HG03159 (cell line): Measurements from ENCODE around the gene PDE4D.

Experiments
- ATAC-seq: cut with Tn5 transposase; IDR thresholded peaks from one replicate; pipeline ENCODE4 v1.9.1; 2021; ENCODE audit warnings: mild to moderate bottlenecking, moderate library complexity; ENCODE audit not compliant: unreplicated experiment

PDE4D gene

DNA sequence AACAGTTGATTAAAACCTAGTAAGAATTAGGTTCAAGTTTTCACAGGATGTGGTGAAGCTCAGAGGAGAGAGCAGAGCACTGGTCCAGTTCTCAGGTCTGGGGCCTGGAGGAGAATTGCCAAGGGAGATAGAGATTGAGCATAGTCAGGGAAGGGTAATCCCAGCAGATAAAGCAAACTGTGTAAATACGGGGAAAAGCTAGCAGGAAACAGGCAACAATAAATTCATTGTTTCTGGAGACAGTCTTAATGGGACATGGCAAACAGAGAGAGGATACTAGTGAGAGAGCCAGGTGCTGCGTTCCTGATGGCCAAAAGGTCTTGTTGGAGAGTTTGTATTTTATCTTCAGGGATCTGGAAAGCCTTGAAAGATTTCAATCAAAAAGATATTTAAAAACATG lies 333.0 kb downstream of the PDE4D start:
- ATAC-seq = no peak

- ATAC-seq = no peak
Measured at GRCh38 chr5:59559847-59560246, 333.7 kb downstream of the PDE4D start.

- ATAC-seq = no peak
Measured at GRCh38 chr5:59559323-59559722, 334.2 kb downstream of the PDE4D start.

DNA sequence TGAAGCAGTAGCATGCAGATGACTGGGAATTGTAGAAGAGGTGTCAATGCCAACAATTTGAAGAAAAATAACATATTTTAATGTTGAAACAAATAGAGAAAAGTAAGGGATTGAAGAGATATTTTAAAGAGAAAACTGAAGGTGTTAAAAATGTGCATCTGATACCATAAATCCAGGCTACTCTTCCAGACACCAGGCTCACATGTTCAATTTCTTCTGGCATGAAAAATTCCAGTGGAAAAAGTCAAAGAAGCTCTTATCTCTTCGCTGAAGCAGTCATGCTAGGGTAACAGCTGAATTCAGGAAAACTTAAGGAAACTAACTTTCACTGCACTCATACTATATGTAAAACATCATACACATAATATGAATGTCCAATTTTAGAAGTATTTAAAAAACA lies 335.0 kb downstream of the PDE4D start:
- ATAC-seq = no peak

GRCh38 chr5:59557572-59557971 lies 336.0 kb downstream of the PDE4D start:
- ATAC-seq = no peak

- ATAC-seq = no peak
Measured at GRCh38 chr5:59555596-59555995, 337.9 kb downstream of the PDE4D start.

DNA sequence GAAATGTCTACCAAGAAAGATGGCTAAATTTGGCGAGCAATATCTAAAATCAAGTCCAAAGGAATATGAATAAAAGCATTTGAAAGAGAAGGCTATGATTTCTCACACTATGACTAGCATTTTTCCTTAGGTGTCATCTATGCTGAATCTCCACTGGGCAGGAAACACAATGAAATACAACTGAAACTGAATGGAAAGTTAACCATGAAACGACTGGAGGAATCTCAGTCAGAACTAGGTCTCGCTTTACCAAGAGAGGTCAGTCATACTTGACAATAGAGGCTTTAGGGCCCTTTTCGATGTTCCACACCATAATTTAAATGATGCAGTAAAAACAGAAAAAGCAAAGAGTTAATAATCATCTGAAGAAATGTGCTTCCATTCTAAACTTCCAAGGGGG lies 339.0 kb downstream of the PDE4D start:
- ATAC-seq = no peak

- no peak for ATAC-seq
Measured at GRCh38 chr5:59553992-59554391, 339.5 kb downstream of the PDE4D start.

GRCh38 chr5:59548807-59549357 lies 344.6 kb downstream of the PDE4D start:
- no peak for ATAC-seq

DNA sequence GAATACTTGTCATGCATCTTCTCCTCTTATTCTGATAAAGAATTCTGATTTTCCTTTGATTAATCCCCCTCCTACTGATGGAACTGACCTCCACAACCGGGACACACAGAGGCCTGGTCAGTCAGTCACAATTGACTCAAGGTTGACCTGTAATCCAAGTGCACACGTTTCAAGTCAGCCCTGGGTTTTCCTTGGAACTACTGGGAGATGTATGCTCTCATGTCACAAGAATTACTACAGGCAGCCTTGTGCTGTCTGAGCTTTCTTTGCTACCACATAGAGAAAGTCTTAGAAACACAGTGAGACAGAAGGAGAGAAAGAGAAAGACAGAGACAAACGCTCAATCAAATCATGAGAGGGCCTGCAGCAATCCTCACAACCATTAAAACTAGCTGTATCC lies 345.8 kb downstream of the PDE4D start:
- no peak for ATAC-seq

DNA sequence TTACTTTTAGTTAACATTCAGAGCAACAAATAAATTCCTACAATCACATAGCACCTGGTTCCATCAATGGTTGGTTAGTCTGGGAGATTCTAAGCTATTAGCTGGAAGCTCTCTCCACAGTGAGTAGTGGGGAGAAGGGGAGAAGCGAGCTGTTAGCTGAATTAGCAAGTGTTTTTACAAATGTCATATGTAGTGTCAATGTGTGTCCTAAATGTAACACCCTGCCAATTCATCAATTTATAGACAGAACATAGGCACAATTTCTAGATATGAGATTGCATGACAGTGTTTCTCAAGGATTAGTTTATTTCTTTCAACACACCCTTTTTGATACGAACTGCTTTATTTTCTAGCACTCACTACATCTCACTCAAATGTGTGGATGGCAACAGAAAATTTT lies 349.0 kb downstream of the PDE4D start:
- no peak for ATAC-seq

GRCh38 chr5:59543821-59544442 lies 349.6 kb downstream of the PDE4D start:
- no peak for ATAC-seq

- ATAC-seq = no peak
Measured at GRCh38 chr5:59542851-59543820, 350.4 kb downstream of the PDE4D start.

DNA sequence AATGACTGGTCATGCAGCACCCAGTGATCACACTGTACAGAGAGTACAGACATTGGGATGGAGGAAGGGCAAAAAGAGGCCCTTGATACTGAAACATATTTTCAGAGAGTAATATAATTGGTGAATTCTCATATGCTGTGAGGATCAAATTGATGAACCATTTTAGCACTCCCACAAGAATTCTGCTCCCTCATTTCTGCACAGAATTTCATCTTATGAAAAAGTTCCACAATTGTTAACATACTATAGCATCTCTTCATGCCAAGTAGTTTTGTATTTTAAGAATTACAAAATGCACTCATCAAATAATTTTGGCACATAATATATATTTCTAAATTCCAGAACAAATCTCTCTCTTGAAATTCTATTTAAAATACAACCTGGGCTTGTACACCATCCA lies 351.2 kb downstream of the PDE4D start:
- no peak for ATAC-seq

DNA sequence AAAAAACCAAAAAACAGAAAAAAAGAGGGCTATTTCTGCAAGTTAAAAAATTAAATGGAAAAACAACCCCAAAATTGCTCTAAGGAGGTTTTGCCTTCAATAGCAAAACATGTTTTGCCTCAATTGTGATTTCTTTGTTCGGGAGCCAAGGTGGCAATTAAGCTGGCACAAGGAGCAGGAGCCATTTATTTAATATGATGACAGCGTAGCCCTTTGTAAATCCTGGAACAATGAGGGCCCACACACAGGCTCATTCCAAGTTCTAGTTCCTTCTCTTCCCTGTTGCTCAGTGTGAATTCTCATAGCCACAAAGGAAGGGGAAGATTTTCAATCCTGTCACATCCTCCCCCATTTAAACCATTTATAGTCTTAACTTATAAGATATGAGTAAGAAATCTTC lies 353.2 kb downstream of the PDE4D start:
- no peak for ATAC-seq

DNA sequence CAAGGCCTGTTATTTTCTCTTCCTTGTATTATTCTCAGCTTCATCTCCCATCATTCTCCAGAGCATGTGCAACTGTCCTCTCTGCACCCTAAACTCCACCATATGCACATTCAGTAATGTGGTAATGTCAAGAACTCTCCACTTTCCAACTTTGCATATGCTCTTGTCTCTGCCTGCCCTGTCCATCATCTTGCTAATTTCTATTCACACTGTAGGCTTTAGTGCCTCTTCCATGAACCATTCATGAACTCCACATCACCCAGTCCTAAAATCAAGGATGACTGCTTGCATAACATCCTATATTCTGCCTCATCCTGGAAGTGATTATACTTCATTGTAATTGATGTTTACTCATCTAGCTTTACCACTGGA lies 354.8 kb downstream of the PDE4D start:
- no peak for ATAC-seq

DNA sequence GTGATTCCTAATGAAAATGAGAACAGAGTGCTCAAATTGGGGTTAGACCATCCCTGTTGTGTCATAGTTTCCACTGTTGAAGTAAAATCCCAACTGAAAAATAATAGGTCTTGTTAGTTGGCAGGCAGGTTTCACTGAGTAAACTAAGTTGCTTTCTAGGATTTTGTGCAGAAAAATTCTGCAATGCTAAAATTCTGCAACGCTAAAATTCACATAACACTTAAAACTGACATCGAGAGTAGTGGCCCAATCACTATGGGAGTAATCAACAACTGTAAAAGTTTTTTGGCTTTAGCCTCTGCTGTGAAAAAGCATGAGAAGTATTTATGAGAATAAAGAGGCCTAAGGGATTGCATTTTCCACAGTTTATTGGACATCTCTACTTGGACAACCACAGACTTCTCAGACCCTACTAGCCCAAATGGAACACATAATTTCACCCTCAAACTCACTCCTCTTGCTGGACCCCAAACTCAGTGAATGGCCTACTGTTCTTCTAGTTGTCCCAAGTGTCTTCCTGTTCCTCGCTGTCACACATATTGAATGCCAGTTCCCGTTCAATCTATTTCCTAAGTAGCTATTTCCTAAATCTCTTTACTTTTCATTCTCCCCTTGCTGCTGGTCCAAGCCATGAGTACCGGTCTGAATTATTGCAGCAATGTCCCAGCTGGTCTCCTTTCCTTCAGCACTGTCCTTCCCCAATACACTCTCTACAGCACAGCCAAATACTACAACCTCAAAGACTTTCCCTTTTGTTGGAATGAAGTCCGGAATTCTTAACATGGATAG lies 355.4 kb downstream of the PDE4D start:
- no peak for ATAC-seq

GRCh38 chr5:59536875-59537274 lies 356.7 kb downstream of the PDE4D start:
- ATAC-seq = no peak

DNA sequence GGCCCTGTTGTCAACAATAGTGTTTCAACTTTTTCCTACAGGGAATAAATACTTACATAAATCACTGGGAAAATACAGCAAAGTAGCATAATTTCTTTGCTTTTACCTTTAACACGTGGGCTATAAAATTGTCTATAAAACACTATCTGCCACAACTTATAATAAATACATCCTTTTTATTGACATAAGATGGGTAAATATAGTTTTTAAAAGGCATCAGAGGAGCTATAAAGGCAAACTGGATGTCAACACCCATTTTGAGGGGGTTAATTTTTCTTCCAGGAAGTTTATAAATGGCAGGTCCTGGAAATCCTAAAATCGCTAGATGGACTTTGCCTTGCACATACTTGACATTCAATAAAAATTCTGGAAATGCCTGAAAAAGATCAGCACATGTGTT lies 358.0 kb downstream of the PDE4D start:
- no peak for ATAC-seq

DNA sequence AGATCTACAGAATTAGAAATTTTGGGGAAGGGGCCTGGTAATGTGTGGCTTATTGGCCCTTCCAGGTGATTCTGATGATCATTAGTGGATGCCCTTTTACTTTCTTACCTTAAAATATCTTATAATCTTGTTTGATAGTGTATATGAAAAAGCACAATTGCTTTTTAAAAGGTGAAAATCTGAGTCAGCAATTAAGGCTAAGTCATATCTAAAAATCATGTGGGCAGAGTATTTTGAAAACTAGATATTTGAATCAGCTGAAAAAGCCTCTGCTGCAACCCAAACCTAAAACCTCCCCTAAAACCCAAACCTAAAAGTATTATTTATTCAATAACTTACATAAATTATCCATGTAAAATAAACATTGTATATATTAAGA lies 359.8 kb downstream of the PDE4D start:
- no peak for ATAC-seq

GRCh38 chr5:59532979-59533729 lies 360.4 kb downstream of the PDE4D start:
- no peak for ATAC-seq
